ENCODE data around the gene SLC16A13.

DNA sequence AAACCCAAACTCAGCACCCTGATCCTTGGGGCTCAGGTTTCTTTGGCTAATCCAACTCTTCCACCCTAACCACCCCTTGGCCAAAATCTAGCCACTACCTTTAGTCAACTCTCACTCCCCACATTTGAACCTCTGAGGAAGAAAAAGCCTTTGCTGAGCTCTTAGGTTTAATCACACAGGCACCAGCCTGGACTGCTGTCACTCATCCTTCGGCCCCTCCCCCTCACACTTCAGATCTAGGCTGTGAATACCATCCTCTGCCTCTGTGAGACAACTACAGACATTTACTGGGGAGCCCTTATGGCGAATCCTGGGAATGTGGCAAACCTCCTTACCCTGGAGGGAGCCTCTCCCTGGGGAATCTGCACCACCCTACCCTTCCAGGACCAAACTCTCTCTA is 28.7 kb upstream of the SLC16A13 start:
- TF ChIP-seq, protein P1, sequence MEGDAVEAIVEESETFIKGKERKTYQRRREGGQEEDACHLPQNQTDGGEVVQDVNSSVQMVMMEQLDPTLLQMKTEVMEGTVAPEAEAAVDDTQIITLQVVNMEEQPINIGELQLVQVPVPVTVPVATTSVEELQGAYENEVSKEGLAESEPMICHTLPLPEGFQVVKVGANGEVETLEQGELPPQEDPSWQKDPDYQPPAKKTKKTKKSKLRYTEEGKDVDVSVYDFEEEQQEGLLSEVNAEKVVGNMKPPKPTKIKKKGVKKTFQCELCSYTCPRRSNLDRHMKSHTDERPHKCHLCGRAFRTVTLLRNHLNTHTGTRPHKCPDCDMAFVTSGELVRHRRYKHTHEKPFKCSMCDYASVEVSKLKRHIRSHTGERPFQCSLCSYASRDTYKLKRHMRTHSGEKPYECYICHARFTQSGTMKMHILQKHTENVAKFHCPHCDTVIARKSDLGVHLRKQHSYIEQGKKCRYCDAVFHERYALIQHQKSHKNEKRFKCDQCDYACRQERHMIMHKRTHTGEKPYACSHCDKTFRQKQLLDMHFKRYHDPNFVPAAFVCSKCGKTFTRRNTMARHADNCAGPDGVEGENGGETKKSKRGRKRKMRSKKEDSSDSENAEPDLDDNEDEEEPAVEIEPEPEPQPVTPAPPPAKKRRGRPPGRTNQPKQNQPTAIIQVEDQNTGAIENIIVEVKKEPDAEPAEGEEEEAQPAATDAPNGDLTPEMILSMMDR (IDR thresholded peaks at IDR 0.05; ENCODE audit: low read depth, low read length): no peak
- TF ChIP-seq EZH2phosphoT487 (IDR thresholded peaks at IDR 0.05; ENCODE audit: low read depth): no peak

Measured in OCI-LY3 (cell line).